ENCODE results near the gene FUT6. TPM values are rescaled to one million over a fixed set of nuclear protein-coding genes. Genes with fewer than 3 reads are reported as not detected.

Gene FUT6
- total RNA-seq, 2 donors from 2014 or later = not detected

DNA sequence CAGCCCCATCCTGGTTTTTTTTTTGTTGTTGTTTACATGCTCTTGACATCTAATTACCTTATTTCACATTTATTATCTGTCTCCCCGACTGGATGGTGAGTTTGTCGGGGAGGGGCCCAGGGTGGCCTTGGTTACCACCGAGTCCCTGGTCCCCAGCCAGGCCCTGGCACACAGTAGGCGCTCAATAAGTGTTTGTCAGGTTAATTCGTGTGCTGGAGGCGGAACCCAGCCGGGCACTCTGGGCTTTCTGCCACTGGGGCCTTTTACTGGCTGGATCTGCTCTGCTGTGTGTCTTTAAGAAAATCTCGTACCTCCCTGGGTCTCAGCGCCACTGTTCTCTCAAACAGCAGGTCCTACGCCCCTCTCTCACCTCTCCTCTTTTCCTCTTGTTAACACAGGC, 30.0 kb downstream of the FUT6 start:
- Mint-ChIP-seq H3K27ac (no peak overlapping the region), H3K4me3 (no peak overlapping the region)
- no peaks in the 10 kb centered on the region for H3K36me3 ChIP-seq (ENCODE audit: control insufficient read depth, insufficient read depth, low read length)

DNA sequence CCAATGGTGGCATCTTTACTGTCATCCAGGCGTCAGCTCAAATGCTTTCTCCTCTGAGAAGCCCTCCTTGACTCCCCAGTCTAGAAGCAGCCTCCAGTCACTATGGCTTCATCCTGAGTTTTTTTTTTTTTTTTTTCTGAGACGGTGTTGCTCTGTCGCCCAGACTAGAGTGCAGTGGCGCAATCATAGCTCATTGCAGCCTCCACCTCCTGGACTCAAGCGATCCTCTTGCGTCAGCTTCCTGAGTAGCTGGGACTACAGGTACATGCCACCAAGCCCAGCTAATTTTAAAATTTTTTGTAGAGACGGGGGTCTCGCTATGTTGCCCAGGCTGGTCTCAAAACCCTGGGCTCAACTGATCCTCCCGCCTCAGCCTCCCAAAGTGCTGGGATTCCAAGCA, 30.4 kb downstream of the FUT6 start:
- 90 to 91% methylated on average over 8 to 9 of the region's 9 CpGs for WGBS, 2 experiments (ENCODE audit: insufficient coverage in 1 of 2, insufficient read length in 1 of 2)

More for the DNA sequence above, 30.0 kb downstream of the FUT6 start:
- Histone ChIP-seq H3K9ac (ENCODE audit: extremely low read depth, low read length, poor library complexity, severe bottlenecking) (no peak overlapping the region), H3K4me1 (ENCODE audit: control insufficient read depth, insufficient read depth, low read length) (no peaks in the 10 kb centered on the region), H3K4me3 (ENCODE audit: low read length) (no peak overlapping the region), H3K27me3 (ENCODE audit: control insufficient read depth, insufficient read depth, low read length, poor library complexity, severe bottlenecking) (peaks cover 5% of the 10 kb centered on the region), H3K9me3 (ENCODE audit: control insufficient read depth, low read length) (no peaks in the 10 kb centered on the region), H3K27ac (ENCODE audit: low read depth, low read length) (no peak overlapping the region)
- no peak for DNase-seq
- Mint-ChIP-seq H3K4me1 (peaks cover 6% of the 10 kb centered on the region), H3K36me3 (ENCODE audit: low read depth) (no peaks in the 10 kb centered on the region), H3K27me3 (ENCODE audit: insufficient read depth) (peaks cover 4% of the 10 kb centered on the region), H3K9me3 (no peaks in the 10 kb centered on the region)
- WGBS, 2 experiments (ENCODE audit: insufficient coverage in 1 of 2, insufficient read length in 1 of 2) = 92% methylated on average over 10 of the region's 10 CpGs
- no peak for TF ChIP-seq CTCF (conservative IDR thresholded peaks at IDR 0.05)

DNA sequence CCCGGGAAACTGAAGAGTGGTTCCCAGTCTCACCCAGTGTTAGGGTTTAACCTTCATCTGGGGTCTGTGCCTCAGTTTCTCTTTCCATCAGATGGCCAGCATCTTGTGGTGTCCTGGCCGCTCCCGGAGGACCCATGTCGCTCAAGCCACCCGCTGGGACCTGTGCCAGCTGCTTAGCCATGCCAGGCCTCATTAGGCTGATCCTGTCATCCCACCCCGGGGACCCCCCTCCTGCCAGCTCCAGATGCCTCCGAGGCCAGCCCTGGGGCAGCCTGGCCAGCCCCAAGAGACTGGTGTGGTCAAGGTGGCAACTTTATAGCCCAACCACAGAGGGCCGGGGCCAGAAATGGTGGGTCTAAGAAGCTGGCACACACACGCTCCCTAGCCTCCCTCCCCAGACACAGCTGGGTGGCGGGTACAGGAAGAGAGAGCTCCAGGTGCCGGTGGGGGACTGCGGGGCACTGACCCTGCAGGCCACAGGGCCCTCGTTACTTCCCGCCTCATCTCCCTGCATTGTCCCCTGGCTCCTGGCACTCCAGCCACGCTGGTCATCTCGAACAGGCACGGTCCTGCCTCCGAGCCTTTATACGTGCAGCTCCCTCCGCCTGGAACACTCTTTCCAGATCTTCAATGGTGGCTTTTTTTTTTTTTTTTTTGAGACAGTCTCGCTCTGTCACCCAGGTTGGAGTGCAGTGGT, 31.2 kb downstream of the FUT6 start:
- no peaks in the 10 kb centered on the region for H3K36me3 Mint-ChIP-seq (ENCODE audit: low read depth)
- Histone ChIP-seq H3K27ac (ENCODE audit: low read depth, low read length) (no peak overlapping the region), H3K27me3 (ENCODE audit: control insufficient read depth, insufficient read depth, low read length, poor library complexity, severe bottlenecking) (peaks cover 12% of the 10 kb centered on the region), H3K4me3 (ENCODE audit: low read length) (no peak overlapping the region), H3K9ac (ENCODE audit: extremely low read depth, low read length, poor library complexity, severe bottlenecking) (no peak overlapping the region), H3K36me3 (ENCODE audit: control insufficient read depth, insufficient read depth, low read length) (no peaks in the 10 kb centered on the region), H3K9me3 (ENCODE audit: control insufficient read depth, low read length) (no peaks in the 10 kb centered on the region), H3K4me1 (ENCODE audit: control insufficient read depth, insufficient read depth, low read length) (no peaks in the 10 kb centered on the region)
- DNase-seq = no peak
- H3K4me3 Mint-ChIP-seq = no peak overlapping the region
- H3K4me1 Mint-ChIP-seq = peaks cover 8% of the 10 kb centered on the region
- no peak overlapping the region for H3K27ac Mint-ChIP-seq
- TF ChIP-seq CTCF (conservative IDR thresholded peaks at IDR 0.05) = no peak
- 93 to 95% methylated on average over 8 to 20 of the region's 21 CpGs for WGBS, 2 experiments (ENCODE audit: insufficient coverage in 1 of 2, insufficient read length in 1 of 2)
- no peaks in the 10 kb centered on the region for H3K9me3 Mint-ChIP-seq
- H3K27me3 Mint-ChIP-seq (ENCODE audit: insufficient read depth) = peaks cover 15% of the 10 kb centered on the region

More for the DNA sequence above, 30.4 kb downstream of the FUT6 start:
- Mint-ChIP-seq H3K36me3 (ENCODE audit: low read depth) (no peaks in the 10 kb centered on the region), H3K27me3 (ENCODE audit: insufficient read depth) (peaks cover 9% of the 10 kb centered on the region), H3K27ac (no peak overlapping the region), H3K4me1 (peaks cover 8% of the 10 kb centered on the region), H3K9me3 (no peaks in the 10 kb centered on the region), H3K4me3 (no peak overlapping the region)
- no peak overlapping the region for H3K4me3 ChIP-seq (ENCODE audit: low read length)
- no peak overlapping the region for H3K9ac ChIP-seq (ENCODE audit: extremely low read depth, low read length, poor library complexity, severe bottlenecking)
- no peaks in the 10 kb centered on the region for H3K4me1 ChIP-seq (ENCODE audit: control insufficient read depth, insufficient read depth, low read length)
- H3K27me3 ChIP-seq (ENCODE audit: control insufficient read depth, insufficient read depth, low read length, poor library complexity, severe bottlenecking) = peaks cover 8% of the 10 kb centered on the region
- no peaks in the 10 kb centered on the region for H3K36me3 ChIP-seq (ENCODE audit: control insufficient read depth, insufficient read depth, low read length)
- no peaks in the 10 kb centered on the region for H3K9me3 ChIP-seq (ENCODE audit: control insufficient read depth, low read length)
- no peak for DNase-seq
- H3K27ac ChIP-seq (ENCODE audit: low read depth, low read length) = no peak overlapping the region
- TF ChIP-seq CTCF (conservative IDR thresholded peaks at IDR 0.05) = no peak
